OCI-LY1 (cell line): Measurements from ENCODE around the gene ANAPC13.
A peak's percentile ranks its signal among the peaks of the same experiment; 100 is the strongest.

Source experiments
- H2AFZ ChIP-seq: fragments of 200-600 bp; sonication (generic), shearing (Covaris generic); 2 replicates; pipeline ENCODE4 v1.6.0; 2014; ENCODE audit warnings: antibody characterized with exemption, mild to moderate bottlenecking, low read length
- H3F3A ChIP-seq: fragments of 200-600 bp; sonication (generic), shearing (Covaris generic); 2 replicates; pipeline ENCODE4 v1.6.0; 2014; ENCODE audit warnings: mild to moderate bottlenecking, antibody characterized with exemption, low read length, moderate library complexity; ENCODE audit not compliant: insufficient read depth
- H3K27ac ChIP-seq: fragments of 200-600 bp; sonication (generic); 2 replicates; pipeline ENCODE4 v1.5.1; 2014; ENCODE audit warnings: low read length, mixed run types, mild to moderate bottlenecking, low read depth; ENCODE audit not compliant: poor library complexity, severe bottlenecking
- H3K27me3 ChIP-seq: fragments of 200-600 bp; sonication (generic); 2 replicates; pipeline ENCODE4 v1.6.0; 2014; ENCODE audit warnings: antibody characterized with exemption, mild to moderate bottlenecking, low read length, moderate library complexity; ENCODE audit not compliant: insufficient read depth
- H3K36me3 ChIP-seq: fragments of 200-600 bp; sonication (generic); 2 replicates; pipeline ENCODE4 v1.6.1; 2014; ENCODE audit warnings: mild to moderate bottlenecking, antibody characterized with exemption, low read length, moderate library complexity, mixed read lengths; ENCODE audit not compliant: insufficient read depth
- H3K4me1 ChIP-seq: fragments of 200-600 bp; sonication (generic); 2 replicates; pipeline ENCODE4 v1.5.1; 2014; ENCODE audit warnings: mild to moderate bottlenecking, low read length, moderate library complexity; ENCODE audit not compliant: insufficient read depth, severe bottlenecking
- H3K4me2 ChIP-seq: fragments of 200-600 bp; sonication (generic), shearing (Covaris generic); 2 replicates; pipeline ENCODE4 v1.6.1; 2014; ENCODE audit warnings: low read length
- H3K4me3 ChIP-seq: fragments of 200-600 bp; sonication (generic); 2 replicates; pipeline ENCODE4 v1.5.1; 2014; ENCODE audit warnings: low read length, low read depth, mild to moderate bottlenecking, mixed read lengths; ENCODE audit not compliant: poor library complexity, severe bottlenecking
- H3K79me2 ChIP-seq: fragments of 200-600 bp; shearing (Covaris generic); 2 replicates; pipeline ENCODE4 v1.6.1; 2016; ENCODE audit warnings: mixed run types, low read length, mixed read lengths; ENCODE audit not compliant: insufficient read depth
- H3K9ac ChIP-seq: fragments of 200-600 bp; sonication (generic), shearing (Covaris generic); 2 replicates; pipeline ENCODE4 v1.6.1; 2014; ENCODE audit warnings: mild to moderate bottlenecking, low read length, mixed read lengths
- H3K9me2 ChIP-seq: fragments of 200-600 bp; sonication (generic), shearing (Covaris generic); 2 replicates; pipeline ENCODE4 v1.6.1; 2014; ENCODE audit warnings: low read depth, mild to moderate bottlenecking, low read length, mixed read lengths
- H3K9me3 ChIP-seq: fragments of 200-600 bp; shearing (Covaris generic); 2 replicates; pipeline ENCODE4 v1.6.1; 2014; ENCODE audit warnings: low read length, mixed read lengths
- H4K20me1 ChIP-seq: fragments of 200-600 bp; sonication (generic), shearing (Covaris generic); 2 replicates; pipeline ENCODE4 v1.6.0; 2016; ENCODE audit warnings: mild to moderate bottlenecking, low read length; ENCODE audit not compliant: insufficient read depth
- EZH2 ChIP-seq: fragments of 200-600 bp; sonication (generic), shearing (Covaris generic); IDR thresholded peaks from 2 replicates; pipeline ENCODE4 v1.8.0; 2017; ENCODE audit warnings: borderline replicate concordance, mixed run types, mild to moderate bottlenecking, antibody characterized with exemption, low read length, moderate library complexity, mixed read lengths
- TF ChIP-seq, protein P1 (sequence below): fragments of 200-600 bp; sonication (generic), shearing (Covaris generic); IDR thresholded peaks from 2 replicates; pipeline ENCODE4 v1.5.1; 2017; ENCODE audit warnings: mild to moderate bottlenecking, antibody characterized with exemption, low read length, moderate library complexity, mixed read lengths

ANAPC13 gene

GRCh38 chr3:134495980-134496379 lies 10.2 kb upstream of the ANAPC13 start:
- Histone ChIP-seq H3K4me2 (no peak overlapping the region), H3K4me1 (peaks cover 11% of the 10 kb centered on the region), H2AFZ (no peak overlapping the region), H3K79me2 (peaks cover 48% of the 10 kb centered on the region), H3K9me3 (peaks cover 15% of the 10 kb centered on the region), H4K20me1 (no peaks in the 10 kb centered on the region), H3K9me2 (no peaks in the 10 kb centered on the region), H3K4me3 (no peak overlapping the region), H3K27ac (no peak overlapping the region), H3K36me3 (peaks cover 42% of the 10 kb centered on the region), H3K27me3 (no peaks in the 10 kb centered on the region), H3K9ac (no peak overlapping the region), H3F3A (peaks cover 5% of the 10 kb centered on the region; the same call in 1 of the 2 replicates)
- TF ChIP-seq EZH2: no peak
- TF ChIP-seq, protein P1, sequence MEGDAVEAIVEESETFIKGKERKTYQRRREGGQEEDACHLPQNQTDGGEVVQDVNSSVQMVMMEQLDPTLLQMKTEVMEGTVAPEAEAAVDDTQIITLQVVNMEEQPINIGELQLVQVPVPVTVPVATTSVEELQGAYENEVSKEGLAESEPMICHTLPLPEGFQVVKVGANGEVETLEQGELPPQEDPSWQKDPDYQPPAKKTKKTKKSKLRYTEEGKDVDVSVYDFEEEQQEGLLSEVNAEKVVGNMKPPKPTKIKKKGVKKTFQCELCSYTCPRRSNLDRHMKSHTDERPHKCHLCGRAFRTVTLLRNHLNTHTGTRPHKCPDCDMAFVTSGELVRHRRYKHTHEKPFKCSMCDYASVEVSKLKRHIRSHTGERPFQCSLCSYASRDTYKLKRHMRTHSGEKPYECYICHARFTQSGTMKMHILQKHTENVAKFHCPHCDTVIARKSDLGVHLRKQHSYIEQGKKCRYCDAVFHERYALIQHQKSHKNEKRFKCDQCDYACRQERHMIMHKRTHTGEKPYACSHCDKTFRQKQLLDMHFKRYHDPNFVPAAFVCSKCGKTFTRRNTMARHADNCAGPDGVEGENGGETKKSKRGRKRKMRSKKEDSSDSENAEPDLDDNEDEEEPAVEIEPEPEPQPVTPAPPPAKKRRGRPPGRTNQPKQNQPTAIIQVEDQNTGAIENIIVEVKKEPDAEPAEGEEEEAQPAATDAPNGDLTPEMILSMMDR: no peak

GRCh38 chr3:134494495-134494894 lies 8.7 kb upstream of the ANAPC13 start:
- Histone ChIP-seq H3K9ac (no peak overlapping the region), H3K27me3 (no peaks in the 10 kb centered on the region)

GRCh38 chr3:134487406-134487805 lies 1.6 kb upstream of the ANAPC13 start:
- Histone ChIP-seq H3K79me2 (peaks cover 55% of the 10 kb centered on the region), H3K4me2 (peak overlapping the region; percentile 82), H4K20me1 (no peaks in the 10 kb centered on the region), H3K4me1 (peaks cover 61% of the 10 kb centered on the region), H3K9ac (peak overlapping the region; percentile 90), H3K27me3 (no peaks in the 10 kb centered on the region), H3K9me3 (peaks cover 5% of the 10 kb centered on the region; the same call in 1 of the 2 replicates), H3K4me3 (peak overlapping the region; percentile 81), H2AFZ (no peak overlapping the region), H3F3A (0 out of 2 replicates have a peak, but pooled peaks cover 5% of the 10 kb centered on the region), H3K27ac (peak overlapping the region; percentile 83), H3K36me3 (peaks cover 14% of the 10 kb centered on the region; the same call in 1 of the 2 replicates), H3K9me2 (no peaks in the 10 kb centered on the region)
- no peak for TF ChIP-seq EZH2
- TF ChIP-seq, protein P1: no peak

More at GRCh38 chr3:134494495-134494894, 8.7 kb upstream of the ANAPC13 start:
- Histone ChIP-seq H2AFZ (no peak overlapping the region), H3K4me3 (no peak overlapping the region), H3K36me3 (peaks cover 42% of the 10 kb centered on the region), H3K27ac (no peak overlapping the region), H3F3A (peaks cover 9% of the 10 kb centered on the region; the same call in 1 of the 2 replicates), H3K9me3 (peaks cover 20% of the 10 kb centered on the region), H3K79me2 (peaks cover 59% of the 10 kb centered on the region), H3K4me1 (peaks cover 15% of the 10 kb centered on the region), H4K20me1 (no peaks in the 10 kb centered on the region), H3K4me2 (no peak overlapping the region), H3K9me2 (no peaks in the 10 kb centered on the region)
- TF ChIP-seq, protein P1: no peak
- no peak for TF ChIP-seq EZH2
